Stimulated activated CD8-positive, alpha-beta memory T cell treated with anti-CD3 and anti-CD28 coated beads, Interleukin-12 subunit alpha, Interleukin-12 subunit beta, amount 100 ng/mL, for 24 hours (primary cell): ENCODE data around the gene MB.

Experiments
- DNase-seq: peaks from one replicate; pipeline ENCODE4 v3.0.0-alpha.2; 2020; ENCODE audit errors: extremely low read depth

The MB gene

DNA sequence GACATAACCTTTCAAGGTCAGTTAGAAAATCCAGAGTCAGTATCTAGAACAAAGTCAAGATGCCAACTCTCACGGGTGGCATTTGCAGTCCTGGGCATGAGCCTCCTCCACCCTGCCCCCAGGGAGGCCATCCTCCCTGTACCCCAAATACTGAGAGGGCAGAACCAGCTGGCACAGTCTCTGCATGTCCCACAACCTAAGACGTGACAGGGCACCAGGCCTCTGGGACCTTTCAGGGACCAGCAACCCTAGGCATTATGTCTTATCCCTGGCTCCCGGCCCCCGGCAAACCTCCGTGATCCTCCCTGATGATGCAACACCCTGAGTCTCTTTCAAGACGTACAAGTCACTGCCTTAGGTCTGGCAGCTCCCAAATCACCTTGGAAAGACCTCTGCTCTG lies 2.0 kb downstream of the MB start:
- DNase-seq = no peak

- no peak for DNase-seq
Observed at GRCh38 chr22:35614404-35614803, 2.7 kb downstream of the MB start.

DNA sequence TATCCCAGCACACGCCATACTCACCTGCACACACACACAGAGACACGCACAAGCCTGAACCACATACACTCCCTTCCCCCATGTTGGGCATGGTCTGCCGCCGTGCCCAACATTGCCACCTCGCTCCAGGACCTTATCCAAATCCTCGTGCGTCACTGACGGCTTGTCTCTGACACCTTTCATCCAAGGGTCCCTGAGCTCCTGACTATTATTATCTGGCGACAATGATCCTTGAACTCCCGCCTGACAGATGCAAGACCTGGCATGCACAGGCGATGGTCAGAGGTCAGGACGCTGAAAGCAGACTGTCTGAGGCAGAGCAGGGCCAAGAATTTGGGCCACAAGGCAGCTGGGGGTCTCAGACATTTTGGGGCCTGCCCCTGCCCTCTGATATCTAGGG lies 4.2 kb downstream of the MB start:
- DNase-seq = no peak

- no peak for DNase-seq
Observed at GRCh38 chr22:35611891-35612576, 5.1 kb downstream of the MB start.

- DNase-seq = no peak
Observed at GRCh38 chr22:35611200-35611890, 5.8 kb downstream of the MB start.

GRCh38 chr22:35610741-35611140 lies 6.4 kb downstream of the MB start:
- DNase-seq = no peak

DNA sequence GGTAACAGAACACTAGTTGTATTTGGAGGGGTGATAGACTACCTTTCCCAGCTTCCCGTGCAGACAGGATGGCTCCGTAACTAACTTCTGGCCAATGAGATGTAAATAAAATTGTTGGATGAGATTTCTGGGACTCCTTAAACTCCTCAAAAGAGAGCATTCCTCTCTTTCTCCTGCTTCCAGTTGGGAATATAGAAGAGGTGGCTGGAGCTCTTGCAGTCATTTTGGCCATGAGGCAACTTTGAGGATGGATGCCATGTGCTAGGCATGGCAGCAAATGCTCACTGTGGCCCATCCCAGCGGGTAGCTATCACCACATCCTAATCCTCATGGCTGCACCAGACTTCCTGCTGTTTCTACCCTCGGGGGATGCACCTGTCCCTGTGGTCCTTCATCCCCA lies 7.4 kb downstream of the MB start:
- no peak for DNase-seq

DNA sequence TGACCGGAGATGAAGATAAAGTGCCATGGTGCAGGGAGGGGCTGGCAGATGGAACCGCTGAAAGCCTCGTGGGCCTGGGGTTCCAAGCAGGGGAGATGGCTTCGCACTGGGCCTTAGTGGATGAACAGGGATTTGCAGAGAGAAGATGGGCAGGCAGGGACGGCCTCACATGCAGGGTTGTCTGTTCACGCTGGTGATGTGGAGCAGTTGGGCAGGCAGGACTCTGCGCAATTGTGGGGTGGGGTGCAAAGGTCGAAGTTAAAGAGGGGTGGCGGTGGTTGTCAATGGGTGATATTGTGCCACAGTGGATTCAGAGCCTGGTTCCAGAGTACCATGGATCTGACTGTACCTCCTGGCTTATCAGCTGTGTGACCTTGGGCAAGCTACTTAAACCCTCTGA lies 7.9 kb downstream of the MB start:
- no peak for DNase-seq

GRCh38 chr22:35608088-35608487 lies 9.0 kb downstream of the MB start:
- DNase-seq = no peak

DNA sequence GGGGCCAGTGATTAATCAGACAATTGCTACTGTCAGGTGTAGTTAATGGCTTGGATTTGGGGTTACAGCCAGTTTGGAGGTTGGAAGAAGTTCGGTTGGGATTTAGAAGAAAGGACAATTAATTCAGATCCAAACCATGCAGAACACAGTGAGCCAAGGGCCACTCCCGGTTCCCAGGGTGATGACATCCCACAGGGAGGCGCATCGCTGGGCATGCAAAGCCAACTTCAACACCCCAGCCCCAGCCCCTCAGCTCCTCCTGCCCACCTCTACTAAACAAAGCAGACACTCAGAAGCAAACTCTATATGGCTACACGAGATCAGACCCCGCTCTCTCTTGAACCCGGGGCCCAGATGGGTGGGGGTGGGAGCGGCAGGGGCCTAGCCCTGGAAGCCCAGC lies 10.2 kb downstream of the MB start:
- DNase-seq = no peak

DNA sequence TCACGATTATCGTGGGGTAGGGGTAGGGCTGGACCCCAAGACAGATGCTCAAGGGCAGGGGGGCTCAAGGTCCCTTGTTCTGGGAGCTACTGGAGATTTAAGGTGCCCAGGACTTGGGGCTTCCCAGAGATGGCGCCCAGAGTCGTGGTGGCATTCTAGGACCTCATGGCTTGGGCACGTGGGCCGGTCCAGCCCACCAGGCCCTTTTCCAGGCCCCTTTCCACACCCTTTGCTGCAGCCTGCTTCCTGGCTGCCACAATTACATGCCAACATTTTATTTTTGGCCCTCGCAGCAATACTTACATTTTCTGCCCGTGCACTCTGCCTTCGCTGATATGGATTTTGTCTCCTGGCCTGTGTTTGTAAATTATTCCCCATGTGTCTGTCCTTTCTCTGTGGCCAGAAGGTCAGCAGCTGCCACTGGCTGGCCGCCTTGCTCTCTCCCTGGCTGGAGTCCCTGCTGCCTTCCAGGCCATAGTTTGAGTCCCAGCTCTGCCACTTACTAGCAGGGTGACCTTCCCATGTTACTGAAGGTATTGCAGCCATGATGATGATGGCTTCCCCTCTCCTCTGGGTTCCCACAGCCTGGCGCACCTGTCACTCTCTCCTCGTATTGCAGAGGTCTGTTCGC lies 11.2 kb downstream of the MB start:
- DNase-seq = no peak

GRCh38 chr22:35605369-35605680 lies 11.8 kb downstream of the MB start:
- no peak for DNase-seq

DNA sequence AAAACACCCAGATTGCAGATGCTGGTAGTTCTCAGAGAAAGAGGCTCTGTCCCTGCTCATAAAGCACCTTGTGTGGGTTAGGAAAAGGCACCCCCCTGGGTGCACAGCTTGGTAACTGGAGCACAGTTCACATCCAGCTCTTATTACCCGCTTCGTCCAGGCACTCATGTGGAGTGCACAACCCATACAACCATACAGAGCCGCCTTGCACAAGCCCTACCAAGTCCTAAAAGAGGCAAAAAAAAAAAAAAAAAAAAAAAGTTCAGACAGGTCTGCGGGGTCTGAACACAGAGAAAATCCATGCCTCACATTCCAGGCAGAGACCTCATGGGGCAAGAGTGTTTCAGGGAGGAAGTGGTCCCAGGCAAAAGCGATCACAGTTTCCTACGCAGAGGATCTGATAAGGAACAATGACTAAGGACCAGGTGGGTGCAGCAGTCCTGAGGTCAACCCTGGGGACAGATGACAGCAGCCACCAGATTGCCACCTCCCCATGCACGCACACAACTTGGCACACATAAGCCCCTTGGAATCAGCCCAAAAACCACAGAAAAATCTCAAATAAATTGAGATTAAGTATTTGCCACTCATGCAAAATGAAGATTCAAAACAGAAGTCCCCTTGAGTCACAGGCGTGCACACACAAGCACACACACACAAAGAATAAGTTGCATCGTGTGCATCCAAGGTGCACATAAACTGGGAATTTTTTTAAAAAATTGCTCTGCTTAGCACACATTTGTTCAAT lies 12.3 kb downstream of the MB start:
- DNase-seq = no peak

DNA sequence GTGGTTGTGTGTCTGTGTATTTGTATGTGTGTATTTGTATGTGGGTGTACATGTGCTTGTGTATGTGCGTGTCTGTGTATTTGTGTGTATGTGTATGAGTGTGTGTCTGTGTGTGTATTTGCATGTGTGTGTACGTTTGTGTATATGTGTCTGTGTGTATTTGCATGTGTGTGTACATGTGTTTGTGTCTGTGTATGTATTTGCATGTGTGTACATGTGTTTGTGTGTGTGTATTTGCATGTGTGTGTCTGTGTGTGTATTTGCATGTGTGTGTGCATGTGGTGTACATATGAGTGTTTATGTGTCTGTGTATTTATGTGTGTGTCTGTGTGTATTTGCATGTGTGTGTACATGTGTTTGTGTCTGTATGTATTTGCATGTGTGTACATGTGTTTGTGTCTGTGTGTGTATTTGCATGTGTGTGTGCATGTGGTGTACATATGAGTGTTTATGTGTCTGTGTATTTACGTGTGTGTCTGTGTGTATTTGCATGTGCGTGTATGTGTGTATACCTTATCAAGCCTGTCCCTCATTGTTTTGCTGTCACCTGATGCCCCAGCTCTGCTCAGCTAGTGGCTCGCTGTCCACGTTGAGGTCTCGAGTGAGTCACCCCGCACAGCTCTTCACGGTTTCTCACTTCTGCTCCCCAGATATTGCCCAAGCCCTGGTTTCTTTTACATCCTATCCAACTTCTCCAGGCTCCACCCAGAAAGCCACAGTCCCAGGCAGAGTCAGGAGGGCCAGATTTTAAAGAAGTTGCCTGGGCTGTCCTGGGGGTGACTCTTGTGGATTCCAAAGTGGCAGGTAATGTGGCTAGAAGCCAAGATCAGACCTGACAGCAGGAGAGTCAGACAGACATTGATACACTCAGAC lies 15.2 kb downstream of the MB start:
- DNase-seq = no peak

- no peak for DNase-seq
Observed at GRCh38 chr22:35601013-35601580, 16.0 kb downstream of the MB start.

DNA sequence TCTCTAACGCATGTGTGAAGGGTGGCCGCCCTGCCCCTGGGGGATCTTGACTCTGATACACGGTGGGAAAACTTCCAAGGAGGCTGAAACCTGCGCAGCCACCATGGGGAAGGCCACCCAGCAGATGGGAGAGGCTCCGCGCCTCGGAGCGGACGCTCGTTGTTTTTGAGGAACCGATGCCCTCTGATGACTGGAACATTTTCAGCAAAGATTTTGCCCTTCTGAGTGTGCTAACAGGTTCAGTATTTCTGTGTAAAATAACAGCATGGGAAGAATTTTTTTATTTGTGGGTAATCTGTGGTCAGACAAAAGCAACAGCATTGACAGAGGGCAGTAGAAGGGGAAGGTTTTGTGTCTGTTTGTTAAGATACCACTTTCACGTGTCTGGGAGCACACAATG lies 16.7 kb downstream of the MB start:
- no peak for DNase-seq

GRCh38 chr22:35599364-35599763 lies 17.8 kb downstream of the MB start:
- DNase-seq = no peak

- no peak for DNase-seq
Observed at GRCh38 chr22:35598396-35598710, 18.8 kb downstream of the MB start.

- DNase-seq = no peak
Observed at GRCh38 chr22:35597692-35598395, 19.3 kb downstream of the MB start.

- DNase-seq = no peak
Observed at GRCh38 chr22:35596821-35597220, 20.3 kb downstream of the MB start.

GRCh38 chr22:35594686-35595085 lies 22.4 kb downstream of the MB start:
- no peak for DNase-seq
